GM19463 (cell line): ENCODE data around the gene ACSL1.
A peak's percentile ranks its signal among the peaks of the same experiment; 100 is the strongest.
"Not testable (repeated sequence)": the region's sequence is repeated elsewhere in the genome, so short reads cannot be mapped to it uniquely, and the experiment has no call there.

ENCODE experiments used
- ATAC-seq: cut with Tn5 transposase; IDR thresholded peaks from one replicate; pipeline ENCODE4 v1.9.1; 2021; ENCODE audit warnings: mild to moderate bottlenecking, moderate library complexity; ENCODE audit not compliant: unreplicated experiment

The ACSL1 gene

GRCh38 chr4:184843984-184844554, 18.3 kb upstream of the ACSL1 start:
- ATAC-seq: no peak

- not testable (repeated sequence) for ATAC-seq
Measured at GRCh38 chr4:184839075-184839399, 13.3 kb upstream of the ACSL1 start.

GRCh38 chr4:184838249-184839074, 12.7 kb upstream of the ACSL1 start:
- ATAC-seq: no peak

GRCh38 chr4:184836613-184837012, 10.8 kb upstream of the ACSL1 start:
- no peak for ATAC-seq

GRCh38 chr4:184833046-184833838, 7.5 kb upstream of the ACSL1 start:
- ATAC-seq: no peak

GRCh38 chr4:184831153-184831552, 5.4 kb upstream of the ACSL1 start:
- ATAC-seq: no peak

- peak; percentile 1 for ATAC-seq
Measured at GRCh38 chr4:184826691-184827270, 1.0 kb upstream of the ACSL1 start.

GRCh38 chr4:184825141-184825895, 450 bp downstream of the ACSL1 start:
- peak; percentile 31 for ATAC-seq

GRCh38 chr4:184824776-184825084, 1.0 kb downstream of the ACSL1 start:
- no peak for ATAC-seq

GRCh38 chr4:184824081-184824775, 1.5 kb downstream of the ACSL1 start:
- ATAC-seq: peak; percentile 16

- no peak for ATAC-seq
Measured at GRCh38 chr4:184823014-184823413, 2.8 kb downstream of the ACSL1 start.

GRCh38 chr4:184822356-184822755, 3.4 kb downstream of the ACSL1 start:
- ATAC-seq: no peak

- no peak for ATAC-seq
Measured at GRCh38 chr4:184821242-184821641, 4.5 kb downstream of the ACSL1 start.

- no peak for ATAC-seq
Measured at GRCh38 chr4:184819786-184820185, 6.0 kb downstream of the ACSL1 start.

GRCh38 chr4:184818216-184818564, 7.6 kb downstream of the ACSL1 start:
- peak; percentile 37 for ATAC-seq

GRCh38 chr4:184817494-184818215, 8.1 kb downstream of the ACSL1 start:
- no peak for ATAC-seq

- no peak for ATAC-seq
Measured at GRCh38 chr4:184816962-184817361, 8.8 kb downstream of the ACSL1 start.

- peak; percentile 70 for ATAC-seq
Measured at GRCh38 chr4:184815046-184815877, 10.5 kb downstream of the ACSL1 start.

GRCh38 chr4:184814686-184815045, 11.1 kb downstream of the ACSL1 start:
- ATAC-seq: no peak
